Left kidney (tissue), 2 donors: Measurements from ENCODE around the gene CKAP2. TPM values are rescaled to one million over a fixed set of nuclear protein-coding genes. Genes with fewer than 3 reads are reported as not detected.
"Not testable (repeated sequence)": the region's sequence is repeated elsewhere in the genome, so short reads cannot be mapped to it uniquely, and the experiment has no call there.

ENCODE experiments used
- DNase-seq: peaks from one replicate; pipeline ENCODE4 v3.0.0-alpha.2; 2013
- polyA plus RNA-seq: library from polyadenylated mRNA; unstranded; fragments of 120-200 nt; gene quantifications from one replicate; pipeline ENCODE4 v1.2.1, GENCODE V29; 2013; ENCODE audit not compliant: insufficient read length

The CKAP2 gene
- polyA plus RNA-seq, 1 donor: 98.3 TPM

DNA sequence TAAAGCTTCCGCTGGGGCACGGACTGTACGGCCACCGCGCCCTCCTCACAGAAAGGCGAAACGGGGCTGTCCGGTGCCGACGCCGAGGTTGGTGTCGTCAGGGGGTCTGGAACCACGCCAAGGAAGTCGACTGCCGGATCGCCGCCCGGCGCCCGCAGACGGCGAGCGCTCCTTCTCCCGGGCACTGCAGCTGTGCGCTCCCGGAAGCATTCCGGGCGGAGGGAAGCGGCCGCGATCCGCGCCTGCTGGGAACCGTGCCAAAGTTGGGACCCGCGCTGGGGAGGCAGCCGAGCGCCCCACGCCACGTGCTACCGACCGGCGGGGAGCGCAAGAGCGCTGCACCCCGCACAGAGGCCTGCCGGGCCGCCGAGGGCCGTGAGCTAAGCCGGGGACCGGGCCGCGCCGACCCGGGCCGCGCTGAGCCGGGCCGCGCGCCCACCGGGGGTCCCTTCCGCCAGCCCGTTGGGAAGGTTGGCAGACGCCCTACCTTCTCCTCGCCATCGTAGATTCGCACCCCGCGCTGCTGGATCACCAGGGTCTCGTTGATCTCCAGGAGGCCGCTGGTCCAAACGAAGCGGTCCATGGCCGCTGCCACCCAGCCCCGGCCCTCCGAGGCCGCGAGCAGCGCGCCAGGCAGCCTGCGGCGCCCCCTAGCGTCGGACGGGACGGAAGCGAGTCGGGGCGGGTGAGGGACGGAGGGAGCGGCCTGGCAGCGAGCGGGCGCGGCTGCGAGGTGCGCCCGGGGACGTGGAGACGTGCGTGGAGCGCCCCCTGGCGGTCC lies 5.1 kb upstream of the CKAP2 start, which contains the start of gene VPS36:
Gene VPS36 (minus strand): TSS at position 623 of the 781 bp plus-strand sequence. CDS start 40 bp downstream, at position 583.
- peak; percentile 96 for DNase-seq

- no peak for DNase-seq
These were observed 4.5 kb upstream of the CKAP2 start for GRCh38 chr13:52450793-52451116.

DNA sequence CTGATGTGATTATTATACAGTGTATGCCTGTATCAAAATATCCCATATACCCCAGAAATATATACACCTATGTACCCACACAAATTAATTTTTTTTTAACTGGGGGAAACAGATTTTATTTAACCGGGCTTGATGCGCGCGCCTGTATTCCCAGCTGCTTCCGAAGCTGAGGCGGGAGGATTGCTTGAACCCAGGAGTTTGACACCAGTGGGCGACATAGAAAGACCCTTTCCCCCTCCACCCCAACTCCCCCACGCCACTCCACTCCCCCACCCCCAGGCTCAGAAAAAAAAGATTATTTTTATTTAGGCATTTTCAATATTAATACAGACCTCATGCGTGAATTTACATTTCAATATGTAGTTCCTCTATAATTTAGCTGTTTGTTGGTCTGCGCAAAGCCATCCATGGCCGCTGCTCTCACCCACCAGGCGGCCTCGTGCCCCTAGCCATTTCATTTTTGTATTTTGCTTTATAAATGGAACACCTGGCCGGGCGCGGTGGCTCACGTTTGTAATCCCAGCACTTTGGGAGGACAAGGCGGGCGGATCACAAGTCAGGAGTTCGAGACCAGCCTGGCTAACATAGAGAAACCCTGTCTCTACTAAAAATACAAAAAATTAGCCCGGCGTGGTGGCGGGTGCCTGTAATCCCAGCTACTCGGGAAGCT lies 4.0 kb upstream of the CKAP2 start:
- DNase-seq: no peak

GRCh38 chr13:52452470-52452869 lies 2.8 kb upstream of the CKAP2 start:
- no peak for DNase-seq

GRCh38 chr13:52454459-52454819 lies 839 bp upstream of the CKAP2 start:
- DNase-seq: peak; percentile 36

- peak; percentile 85 for DNase-seq
These were observed 381 bp downstream of the CKAP2 start for GRCh38 chr13:52455677-52456041.

- no peak for DNase-seq
These were observed 4.4 kb downstream of the CKAP2 start for GRCh38 chr13:52459668-52460067.

GRCh38 chr13:52461265-52461664 lies 6.0 kb downstream of the CKAP2 start:
- no peak for DNase-seq

GRCh38 chr13:52463526-52463925 lies 8.2 kb downstream of the CKAP2 start:
- no peak for DNase-seq

GRCh38 chr13:52468487-52468886 lies 13.2 kb downstream of the CKAP2 start:
- not testable (repeated sequence) for DNase-seq

- DNase-seq: not testable (repeated sequence)
These were observed 25.6 kb downstream of the CKAP2 start for GRCh38 chr13:52480677-52481428.

DNA sequence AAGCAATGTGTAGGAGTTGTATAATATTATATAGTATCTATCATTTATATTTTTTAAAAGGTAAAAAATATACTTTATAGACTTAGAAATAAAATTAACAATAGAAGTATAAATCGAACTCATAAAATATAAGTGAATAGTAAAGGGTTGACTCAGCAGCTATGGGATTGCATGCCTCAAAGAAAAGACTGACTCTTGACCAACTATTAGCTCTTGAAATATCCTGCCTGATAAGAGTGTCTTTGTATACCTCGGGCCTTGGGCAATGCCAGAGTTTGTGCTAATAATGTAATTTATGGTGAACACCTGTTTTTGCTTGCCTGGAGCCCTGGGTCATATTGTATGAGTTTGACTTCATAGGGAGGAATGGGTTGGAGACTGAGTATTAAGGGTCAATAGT lies 31.8 kb downstream of the CKAP2 start:
- DNase-seq: not testable (repeated sequence)

DNA sequence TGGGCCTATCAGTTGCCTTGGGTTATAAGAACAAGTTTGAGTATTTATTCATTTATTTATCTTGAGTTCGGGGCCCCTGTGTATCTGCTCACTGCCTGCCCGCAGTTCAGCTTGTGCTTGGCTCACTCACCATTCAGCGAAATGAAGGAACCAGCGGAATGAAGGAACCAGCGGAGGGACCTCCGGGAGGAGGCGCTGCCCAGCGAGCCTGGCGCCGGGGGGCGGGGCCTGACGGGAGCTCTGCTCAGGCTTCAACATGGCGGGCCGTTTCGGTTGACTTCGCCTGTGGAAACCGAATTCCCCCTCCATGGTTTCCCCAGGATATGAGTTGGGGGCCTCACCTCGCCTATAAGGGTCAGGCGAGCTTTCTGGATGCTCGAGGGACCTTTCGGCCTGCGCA lies 33.5 kb downstream of the CKAP2 start:
- DNase-seq: not testable (repeated sequence)

DNA sequence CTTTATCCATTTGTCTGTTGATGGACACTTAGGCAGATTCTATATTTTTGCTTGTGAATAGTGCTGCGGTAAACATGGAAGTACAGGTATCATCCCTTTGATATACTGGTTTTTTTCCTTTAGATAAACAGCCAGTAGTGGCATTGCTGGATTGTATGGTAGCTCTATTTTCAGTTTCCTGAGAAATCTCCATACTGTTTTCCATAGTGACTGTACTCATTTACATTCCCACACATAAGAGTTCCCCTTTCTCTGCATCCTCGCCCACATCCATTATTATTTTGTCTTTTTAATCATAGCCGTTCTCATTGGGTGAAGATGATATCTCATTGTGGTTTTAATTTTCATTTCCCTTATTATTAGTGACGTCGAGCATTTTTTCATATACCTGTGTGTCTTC lies 35.7 kb downstream of the CKAP2 start:
- DNase-seq: not testable (repeated sequence)

DNA sequence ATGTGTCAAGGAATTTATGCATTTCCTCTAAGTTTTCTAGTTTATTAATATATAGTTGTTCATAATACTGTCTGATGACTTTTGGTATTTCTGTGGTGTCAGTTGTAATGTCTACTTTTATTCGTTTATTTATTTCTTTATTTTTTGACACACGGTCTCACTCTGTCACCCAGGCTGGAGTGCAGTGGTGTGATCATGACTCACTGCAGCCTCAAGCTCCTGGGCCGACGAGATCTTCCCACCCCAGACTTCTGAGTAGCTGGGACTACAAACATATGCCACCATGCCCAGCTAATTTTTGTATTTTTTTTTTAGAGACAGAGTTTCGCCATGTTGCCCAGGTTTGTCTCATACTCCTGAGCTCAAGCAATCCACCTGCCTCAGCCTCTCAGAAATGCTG lies 39.0 kb downstream of the CKAP2 start:
- DNase-seq: not testable (repeated sequence)

DNA sequence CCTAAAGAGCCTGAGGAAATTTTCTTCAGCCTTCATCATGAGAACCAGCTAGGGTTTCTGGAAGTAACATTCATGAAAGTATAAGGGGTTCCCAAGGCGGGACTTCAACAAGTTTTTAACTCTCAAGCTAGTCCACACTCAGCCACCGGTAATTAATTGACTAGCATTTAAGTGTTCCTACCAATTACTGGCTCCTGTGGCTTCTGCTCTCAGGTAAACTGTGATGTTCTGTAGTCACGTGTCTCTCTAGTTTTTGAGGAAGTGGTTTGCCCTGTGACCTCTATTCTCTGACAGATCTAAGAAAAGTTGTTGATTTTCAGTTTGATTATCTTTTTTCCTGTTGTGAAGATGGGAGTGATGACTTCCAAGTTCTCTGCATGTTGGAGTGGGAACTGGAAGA lies 42.7 kb downstream of the CKAP2 start:
- DNase-seq: not testable (repeated sequence)

GRCh38 chr13:52502277-52502676 lies 47.0 kb downstream of the CKAP2 start:
- DNase-seq: not testable (repeated sequence)

- DNase-seq: not testable (repeated sequence)
These were observed 50.6 kb downstream of the CKAP2 start for GRCh38 chr13:52505843-52506242.

- DNase-seq: not testable (repeated sequence)
These were observed 54.3 kb downstream of the CKAP2 start for GRCh38 chr13:52509532-52509931.

DNA sequence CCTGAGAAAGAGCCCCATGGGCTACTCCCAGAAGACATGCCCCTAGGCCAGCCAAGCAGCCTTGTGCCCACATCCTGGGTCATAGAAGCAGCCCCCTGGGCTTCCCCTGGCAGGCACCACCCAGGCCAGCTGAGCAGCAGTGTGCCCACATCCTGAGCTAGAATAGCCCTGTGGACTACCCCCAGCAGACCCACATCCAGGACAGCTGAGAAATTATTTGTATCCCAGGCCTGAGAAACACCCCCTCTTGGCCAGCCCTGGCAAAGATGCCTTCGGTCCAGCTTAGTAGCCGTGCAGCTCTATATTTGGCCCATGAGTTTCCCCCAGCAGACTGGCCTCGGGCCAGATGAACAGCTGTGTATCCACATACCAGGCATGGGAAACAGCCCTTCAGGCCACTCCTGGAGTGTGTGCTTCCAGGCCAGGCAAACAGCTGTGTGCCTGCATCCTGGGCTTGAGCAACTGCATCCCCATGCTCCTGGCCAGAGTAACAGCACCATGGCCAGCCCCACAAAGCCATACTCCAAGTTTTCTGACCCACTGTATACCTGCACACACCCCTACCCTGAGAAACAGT lies 55.0 kb downstream of the CKAP2 start:
- DNase-seq: not testable (repeated sequence)

GRCh38 chr13:52511598-52511997 lies 56.3 kb downstream of the CKAP2 start:
- DNase-seq: not testable (repeated sequence)

GRCh38 chr13:52513957-52514596 lies 58.8 kb downstream of the CKAP2 start:
- DNase-seq: not testable (repeated sequence)
